Breast epithelium (tissue), 3 donors: ENCODE data around the gene ANXA2.

Experiments
- CTCF ChIP-seq, 3 donors: fragments of 450-650 bp; IDR thresholded peaks; one replicate each; pipeline ENCODE4 v1.5.1; 2016 to 2017; ENCODE audit warnings: antibody characterized with exemption in 3 of 3, mild to moderate bottlenecking in 3 of 3, moderate library complexity in 3 of 3
- POLR2AphosphoS5 ChIP-seq, 3 donors: sonication (generic); formaldehyde crosslinking; IDR thresholded peaks; one replicate each; pipeline ENCODE4 v1.6.1; 2017; ENCODE audit warnings: antibody characterized with exemption in 3 of 3

DNA sequence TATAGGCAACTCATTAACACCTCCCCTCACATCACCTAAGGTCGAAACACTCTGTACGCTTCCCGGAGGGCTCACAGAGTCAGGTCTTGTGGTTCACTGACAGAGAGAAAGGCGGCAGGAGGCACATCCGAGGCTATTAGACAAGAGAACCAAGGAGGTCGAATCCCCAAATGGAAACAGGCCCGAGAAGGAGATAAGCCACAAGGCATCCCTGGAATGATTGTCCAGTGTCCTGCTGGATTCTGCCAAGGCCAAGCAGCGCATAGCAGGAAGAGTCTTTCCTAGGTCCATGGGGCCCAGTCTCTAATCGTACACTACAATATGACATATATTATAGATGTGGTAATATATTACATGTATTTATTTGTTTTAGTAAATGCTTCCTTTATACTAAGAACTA is 58.5 kb downstream of the ANXA2 start:
- no peak for TF ChIP-seq CTCF (IDR thresholded peaks at IDR 0.05)
- TF ChIP-seq POLR2AphosphoS5 (IDR thresholded peaks at IDR 0.05): no peak
